CD4-positive, alpha-beta T cell treated with Interleukin-15 for 1 hour (primary cell): Measurements from ENCODE around the gene ULK1.

Experiments
- DNase-seq: peaks from one replicate; pipeline ENCODE4 v3.0.0-alpha.2; 2020

Gene ULK1

DNA sequence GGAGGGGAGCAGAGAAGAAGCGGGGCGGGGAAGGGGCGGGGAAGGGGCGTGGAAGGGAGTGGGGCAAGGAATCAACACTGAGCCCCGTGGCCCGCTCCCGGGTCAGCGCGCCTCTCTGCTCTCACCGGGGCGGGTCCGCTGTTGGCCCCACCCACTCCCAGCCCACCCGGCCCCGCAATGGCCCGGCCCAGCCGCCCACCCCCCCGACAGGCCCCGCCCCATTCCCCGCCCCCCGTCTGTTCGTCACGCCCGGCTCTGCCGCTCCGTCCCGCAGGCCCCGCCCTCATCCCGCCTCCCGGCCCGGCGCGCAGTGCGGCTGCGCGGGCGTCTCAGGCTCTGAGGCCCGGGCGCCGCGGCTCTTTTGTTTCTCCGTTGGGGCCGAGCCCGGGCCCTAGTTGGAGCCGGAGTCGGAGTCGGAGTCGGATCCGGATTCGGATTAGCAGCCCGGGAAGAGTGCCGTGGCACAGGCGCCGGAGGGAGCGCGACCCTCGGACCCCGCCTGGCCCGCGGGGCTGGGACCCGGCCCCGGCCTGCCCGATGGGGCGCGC lies at the start of gene ULK1:
TSS of gene ULK1 (plus strand) at position 310 of the 548 bp plus-strand sequence. CDS start 380 bp downstream, outside the sequence.
- peak; percentile 90 for DNase-seq

DNA sequence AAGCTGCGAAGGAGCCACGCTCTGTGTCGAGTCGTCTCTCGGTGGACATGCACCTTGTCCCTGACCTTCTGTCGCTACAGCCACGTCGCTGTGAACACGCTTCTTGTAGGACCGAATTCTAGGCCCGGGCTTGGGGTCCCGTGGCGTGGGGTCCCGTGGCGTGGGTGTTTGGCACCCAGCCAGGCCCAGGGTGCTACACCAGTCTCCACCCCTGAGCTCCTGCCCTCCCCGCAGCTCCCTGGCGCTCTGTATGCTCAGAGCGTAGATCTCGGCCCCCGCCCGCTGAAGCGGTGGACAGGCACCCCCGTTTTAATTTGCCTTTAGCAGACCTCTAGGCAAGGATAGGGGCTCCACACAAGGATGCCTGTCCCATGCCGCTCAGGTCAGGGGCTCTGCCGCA lies 49.8 kb upstream of the ULK1 start:
- DNase-seq = no peak

DNA sequence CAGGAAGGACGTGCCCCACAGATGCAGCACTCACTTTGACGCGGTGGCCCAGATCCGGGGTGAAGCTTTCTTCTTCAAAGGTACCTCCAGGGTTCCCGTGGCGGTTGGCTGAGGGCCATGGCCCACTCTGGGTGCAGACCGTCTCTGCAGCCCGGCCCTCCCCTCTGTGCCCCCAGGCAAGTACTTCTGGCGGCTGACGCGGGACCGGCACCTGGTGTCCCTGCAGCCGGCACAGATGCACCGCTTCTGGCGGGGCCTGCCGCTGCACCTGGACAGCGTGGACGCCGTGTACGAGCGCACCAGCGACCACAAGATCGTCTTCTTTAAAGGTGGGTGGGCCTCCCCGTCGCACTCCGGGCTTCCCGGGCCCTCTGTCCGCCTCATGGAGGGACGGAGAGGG lies 49.3 kb upstream of the ULK1 start:
- no peak for DNase-seq

DNA sequence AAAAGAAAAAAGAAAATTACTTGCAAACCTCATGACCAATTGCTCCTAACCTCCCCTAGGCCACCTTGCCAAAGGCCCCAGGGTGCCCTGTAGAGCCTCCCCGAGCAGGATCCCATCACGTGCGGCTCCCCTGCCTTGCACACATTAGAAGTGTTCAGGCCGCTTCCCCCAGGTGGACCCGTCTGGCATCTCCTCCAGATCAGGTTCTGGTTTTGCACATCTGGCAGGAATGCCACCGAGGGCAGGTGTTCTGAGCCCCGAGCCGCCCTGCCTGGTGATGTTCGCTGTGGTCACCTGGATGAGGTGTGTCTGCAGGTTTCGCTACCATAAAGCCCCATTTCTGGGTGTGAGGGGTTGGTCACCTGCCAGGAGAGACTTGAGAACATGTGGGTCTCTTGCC lies 47.0 kb upstream of the ULK1 start:
- no peak for DNase-seq

DNA sequence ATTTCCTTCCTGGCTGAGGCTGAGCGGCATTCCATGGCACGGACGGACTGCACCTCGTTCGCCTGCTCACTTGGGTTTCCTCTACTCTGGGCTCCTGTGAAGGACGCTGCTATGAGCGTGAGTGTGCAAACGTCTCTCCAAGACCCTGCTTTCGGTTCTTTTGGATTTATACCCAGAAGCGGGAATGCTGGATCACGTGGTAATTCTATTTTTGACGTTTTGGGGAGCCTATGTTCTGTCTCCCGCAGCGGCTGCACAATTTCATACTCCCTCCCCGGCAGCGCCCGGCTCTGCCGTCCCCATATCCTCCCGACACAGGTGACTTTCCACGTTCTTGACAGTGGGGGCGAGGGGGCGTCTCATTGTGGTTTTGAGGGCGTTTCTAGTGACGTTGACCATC lies 45.7 kb upstream of the ULK1 start:
- DNase-seq = no peak

DNA sequence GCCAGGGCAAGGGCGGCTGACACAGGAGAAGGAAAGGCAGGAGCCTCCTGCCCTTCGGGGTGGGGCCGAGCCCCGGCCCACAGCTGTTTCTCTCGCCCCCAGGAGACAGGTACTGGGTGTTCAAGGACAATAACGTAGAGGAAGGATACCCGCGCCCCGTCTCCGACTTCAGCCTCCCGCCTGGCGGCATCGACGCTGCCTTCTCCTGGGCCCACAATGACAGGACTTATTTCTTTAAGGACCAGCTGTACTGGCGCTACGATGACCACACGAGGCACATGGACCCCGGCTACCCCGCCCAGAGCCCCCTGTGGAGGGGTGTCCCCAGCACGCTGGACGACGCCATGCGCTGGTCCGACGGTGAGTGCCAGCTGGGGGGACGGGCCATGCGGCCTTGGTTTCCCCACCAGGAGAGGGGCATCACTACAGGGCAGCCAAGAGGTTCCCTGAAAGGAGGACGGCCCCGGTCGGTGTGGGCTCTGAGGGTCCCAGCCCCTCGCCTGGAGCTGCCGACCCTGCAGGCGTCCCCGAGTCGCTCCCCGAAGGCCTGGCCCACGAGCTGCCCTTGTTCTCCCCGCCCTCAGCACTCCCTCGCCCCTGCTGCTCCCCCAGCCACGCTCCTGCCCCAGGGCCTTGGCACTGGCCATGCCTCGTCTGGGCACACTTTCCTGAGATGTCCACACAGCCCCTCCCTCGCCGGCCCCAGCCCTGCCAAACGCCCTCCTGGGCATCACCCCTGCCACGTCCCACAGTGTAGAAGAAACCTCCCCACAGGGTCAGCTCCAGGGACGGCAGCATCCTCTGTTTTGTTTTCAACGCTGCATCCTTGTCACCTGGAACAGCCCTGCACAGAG lies 44.5 kb upstream of the ULK1 start:
- no peak for DNase-seq

DNA sequence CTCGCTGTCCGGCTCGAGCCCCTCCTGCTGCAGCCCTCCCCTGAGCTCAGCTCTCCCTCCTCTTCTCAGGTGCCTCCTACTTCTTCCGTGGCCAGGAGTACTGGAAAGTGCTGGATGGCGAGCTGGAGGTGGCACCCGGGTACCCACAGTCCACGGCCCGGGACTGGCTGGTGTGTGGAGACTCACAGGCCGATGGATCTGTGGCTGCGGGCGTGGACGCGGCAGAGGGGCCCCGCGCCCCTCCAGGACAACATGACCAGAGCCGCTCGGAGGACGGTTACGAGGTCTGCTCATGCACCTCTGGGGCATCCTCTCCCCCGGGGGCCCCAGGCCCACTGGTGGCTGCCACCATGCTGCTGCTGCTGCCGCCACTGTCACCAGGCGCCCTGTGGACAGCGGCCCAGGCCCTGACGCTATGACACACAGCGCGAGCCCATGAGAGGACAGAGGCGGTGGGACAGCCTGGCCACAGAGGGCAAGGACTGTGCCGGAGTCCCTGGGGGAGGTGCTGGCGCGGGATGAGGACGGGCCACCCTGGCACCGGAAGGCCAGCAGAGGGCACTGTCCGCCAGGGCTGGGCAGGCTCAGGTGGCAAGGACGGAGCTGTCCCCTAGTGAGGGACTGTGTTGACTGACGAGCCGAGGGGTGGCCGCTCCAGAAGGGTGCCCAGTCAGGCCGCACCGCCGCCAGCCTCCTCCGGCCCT lies 43.4 kb upstream of the ULK1 start:
- no peak for DNase-seq

DNA sequence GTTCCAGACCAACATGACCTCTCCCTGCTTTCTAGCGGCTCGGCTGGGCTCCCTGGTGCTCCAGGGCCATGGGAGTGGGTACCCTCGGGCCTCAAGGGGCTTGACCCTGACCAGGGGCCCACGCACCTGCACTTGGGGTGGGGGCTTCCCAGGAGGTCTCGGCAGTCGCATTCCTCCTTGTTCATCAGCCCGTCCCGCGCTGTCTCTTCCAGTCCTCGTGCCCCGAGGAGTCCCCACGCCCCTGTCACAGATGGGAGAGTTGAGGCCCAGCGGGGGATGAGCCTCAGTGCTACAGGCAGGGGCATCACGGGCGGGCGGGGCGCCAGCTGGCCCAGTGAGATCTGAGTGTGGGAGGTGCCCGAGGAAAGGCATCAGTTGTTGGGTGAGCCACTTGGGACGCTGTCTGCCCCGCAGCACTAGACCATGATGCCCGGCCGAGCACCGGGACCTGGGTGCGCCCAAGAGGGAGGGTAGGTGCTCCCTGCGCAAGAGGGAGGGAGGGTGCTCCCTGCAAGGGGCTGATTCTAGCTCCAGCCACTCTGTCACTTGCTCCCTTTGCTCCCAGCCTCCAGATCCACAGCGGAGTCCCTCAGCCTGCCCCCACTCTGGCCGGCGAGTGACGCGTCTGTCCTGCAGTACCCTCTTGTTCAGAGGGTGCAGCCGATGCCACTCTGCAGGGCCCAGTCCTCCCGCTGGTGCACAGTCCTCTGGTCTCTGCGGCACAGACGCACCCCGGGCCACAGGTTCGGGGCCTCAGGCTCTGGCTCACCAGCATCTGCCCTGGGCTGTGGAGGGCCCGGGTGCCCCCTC lies 42.5 kb upstream of the ULK1 start:
- DNase-seq = no peak

DNA sequence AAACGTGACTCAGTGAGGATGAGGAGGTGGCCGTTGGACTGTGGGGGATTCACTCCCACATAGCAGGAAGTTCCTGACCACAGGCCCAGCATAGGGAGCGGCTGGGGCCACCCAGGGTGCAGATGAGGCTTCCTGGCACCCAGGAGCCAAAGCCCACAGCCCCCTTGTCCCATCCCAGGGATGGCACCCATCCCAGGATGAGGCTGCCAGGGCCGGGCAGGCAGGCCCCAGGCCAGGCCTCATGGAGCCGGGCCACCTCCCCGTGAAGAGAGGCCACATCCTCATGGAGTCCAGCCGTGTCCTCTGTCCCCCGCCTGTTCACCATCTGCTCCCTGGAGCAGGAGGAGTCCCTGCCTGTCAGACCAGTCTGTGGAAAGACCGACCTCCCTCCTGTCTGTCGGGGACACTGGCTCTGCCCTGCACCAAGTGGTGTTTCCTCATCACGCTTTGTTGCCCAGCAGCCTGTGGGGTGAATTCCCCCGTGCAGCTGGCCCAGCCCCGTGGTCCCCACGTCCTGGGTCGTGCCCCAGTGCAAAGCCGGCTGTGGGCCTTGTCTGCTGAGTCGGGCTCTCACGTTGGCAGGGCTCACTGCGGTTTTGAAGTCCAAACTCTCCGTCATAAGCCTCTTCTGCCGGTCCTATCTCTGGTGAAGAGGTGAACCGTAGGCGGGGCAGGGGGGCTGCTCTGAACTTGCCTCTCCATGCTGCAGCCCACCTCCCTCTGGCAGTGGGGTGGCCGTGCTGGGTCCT lies 41.7 kb upstream of the ULK1 start:
- no peak for DNase-seq

DNA sequence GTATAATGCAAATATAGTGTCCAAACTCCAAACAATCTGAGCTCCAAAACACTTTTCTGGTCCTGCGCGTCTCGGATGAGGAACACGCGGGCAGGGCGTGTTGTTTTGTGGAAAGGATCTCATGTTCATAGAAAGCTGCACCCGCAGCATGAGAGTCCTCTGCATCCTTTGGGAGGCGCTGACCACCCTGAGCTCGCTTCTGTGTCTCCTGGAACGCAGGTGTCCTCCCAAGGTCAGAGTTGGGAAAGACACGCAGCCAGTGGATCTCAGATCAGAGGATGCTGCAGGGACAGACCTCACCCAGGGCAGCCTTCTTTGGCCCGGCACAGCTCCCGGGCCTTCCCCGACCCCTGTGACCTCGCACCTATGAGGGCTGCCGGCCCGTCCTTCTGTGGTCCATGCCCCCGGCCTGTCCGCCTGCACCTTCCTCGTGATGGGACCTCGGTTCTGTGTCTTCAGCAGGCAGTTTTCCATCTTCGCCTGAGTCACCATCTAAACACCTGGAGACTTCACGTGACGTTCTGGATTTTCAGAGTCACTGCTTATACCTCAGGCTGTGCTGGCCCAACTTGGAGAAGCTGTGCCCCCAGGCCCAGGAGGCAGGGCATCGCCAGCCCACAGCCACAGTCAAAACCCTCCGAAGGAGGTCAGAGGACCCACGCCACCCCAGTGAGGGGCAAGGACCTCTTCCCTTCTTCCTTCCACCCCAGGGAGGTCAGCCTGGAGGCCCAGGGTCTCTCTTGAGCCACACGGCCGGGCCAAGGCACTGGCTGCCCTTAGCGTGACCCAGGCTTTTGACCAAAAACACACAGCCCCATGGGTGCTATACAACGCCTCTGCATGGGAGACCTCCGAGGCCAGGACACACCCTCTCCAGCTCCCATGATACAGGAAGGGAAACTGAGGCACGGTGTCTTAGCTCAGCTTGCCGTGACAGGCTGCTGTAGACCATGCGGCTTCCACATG lies 40.3 kb upstream of the ULK1 start:
- no peak for DNase-seq

DNA sequence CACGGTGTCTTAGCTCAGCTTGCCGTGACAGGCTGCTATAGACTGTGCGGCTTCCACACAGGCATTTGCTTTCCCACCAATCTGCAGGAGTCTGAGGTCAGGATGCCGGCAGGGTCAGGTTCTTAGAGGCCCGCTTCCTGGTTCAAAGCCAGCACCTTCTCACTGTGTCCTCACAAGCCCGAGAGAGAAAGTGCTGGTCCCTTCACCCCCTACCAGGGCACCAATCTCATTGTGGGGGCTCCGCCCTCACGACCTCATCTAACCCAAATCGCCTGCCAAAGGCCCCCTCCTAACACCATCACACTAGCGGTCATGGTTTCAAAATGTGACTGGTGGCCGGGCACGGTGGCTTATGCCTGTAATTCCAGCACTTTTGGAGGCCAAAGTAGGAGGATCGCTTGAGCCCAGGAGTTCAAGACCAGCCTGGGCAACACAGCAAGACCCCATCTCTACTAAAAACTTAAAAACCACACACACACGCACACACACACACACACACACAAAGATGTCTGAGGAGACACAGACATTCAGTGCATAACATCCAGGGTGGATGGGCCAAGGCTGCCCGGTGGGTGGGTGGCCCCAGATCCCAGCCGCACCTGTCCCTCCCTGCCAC lies 39.5 kb upstream of the ULK1 start:
- DNase-seq = no peak

DNA sequence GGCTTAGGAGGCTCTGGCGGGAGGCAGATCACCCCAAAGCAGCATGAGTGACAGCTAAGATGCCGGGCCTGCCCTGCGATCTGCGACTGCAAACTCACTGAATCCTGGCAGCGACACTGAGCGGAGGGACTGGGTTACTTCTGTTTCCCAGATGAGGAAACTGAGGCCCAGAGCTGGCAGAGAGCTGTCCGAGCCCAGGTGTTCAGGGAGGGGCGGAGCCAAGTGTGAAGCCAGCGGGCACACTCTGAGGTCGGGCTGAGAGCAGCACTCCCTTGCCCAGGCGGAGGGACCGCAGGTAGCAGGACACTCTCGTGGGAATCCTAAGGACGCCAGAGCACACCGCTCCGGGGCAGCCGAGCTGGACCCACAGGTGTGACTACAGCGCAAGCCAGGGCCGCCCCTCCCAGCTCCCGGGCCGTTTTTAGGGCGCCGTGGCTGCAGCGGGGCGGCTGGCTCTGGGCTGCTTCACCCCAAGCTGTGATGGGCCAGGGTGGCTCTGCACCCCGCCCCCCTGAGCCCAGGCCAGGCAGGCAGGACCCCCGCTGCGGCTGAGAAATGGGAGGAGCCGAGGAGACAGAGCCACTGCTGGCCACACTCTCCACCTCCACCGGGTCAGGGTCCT lies 38.8 kb upstream of the ULK1 start:
- no peak for DNase-seq

DNA sequence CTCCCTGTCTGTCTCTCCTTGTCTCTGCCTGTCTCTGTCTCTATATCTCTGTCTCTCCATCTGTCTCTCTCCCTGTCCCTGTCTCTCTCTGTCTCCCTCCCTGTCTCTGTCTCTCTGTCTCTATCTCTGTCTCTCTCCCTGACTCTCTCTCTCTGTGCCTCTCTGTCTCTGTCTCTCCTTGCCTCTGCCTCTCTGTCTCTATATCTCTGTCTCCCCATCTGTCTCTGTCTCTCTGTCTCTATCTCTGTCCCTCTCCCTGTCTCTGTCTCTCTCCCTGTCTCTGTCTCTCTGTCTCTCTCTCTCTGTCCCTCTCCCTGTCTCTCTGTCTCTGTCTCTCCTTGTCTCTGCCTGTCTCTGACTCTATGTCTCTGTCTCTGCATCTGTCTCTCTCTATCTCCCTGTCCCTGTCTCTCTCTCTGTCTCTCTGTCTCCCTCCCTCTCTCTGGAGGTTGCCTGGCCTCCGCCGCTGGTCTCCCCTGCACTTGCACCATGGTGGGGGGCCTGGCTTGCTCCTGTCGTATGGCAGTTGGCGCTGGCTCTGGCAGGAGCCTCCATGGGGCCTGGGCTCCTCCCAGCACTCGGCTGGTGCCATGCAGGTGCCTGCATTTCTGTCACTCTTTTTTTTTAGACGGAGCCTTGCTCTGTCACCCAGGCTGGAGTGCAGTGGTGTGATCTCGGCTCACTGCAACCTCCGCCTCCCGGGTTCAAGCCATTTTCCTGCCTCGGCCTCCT lies 37.9 kb upstream of the ULK1 start:
- DNase-seq = no peak

DNA sequence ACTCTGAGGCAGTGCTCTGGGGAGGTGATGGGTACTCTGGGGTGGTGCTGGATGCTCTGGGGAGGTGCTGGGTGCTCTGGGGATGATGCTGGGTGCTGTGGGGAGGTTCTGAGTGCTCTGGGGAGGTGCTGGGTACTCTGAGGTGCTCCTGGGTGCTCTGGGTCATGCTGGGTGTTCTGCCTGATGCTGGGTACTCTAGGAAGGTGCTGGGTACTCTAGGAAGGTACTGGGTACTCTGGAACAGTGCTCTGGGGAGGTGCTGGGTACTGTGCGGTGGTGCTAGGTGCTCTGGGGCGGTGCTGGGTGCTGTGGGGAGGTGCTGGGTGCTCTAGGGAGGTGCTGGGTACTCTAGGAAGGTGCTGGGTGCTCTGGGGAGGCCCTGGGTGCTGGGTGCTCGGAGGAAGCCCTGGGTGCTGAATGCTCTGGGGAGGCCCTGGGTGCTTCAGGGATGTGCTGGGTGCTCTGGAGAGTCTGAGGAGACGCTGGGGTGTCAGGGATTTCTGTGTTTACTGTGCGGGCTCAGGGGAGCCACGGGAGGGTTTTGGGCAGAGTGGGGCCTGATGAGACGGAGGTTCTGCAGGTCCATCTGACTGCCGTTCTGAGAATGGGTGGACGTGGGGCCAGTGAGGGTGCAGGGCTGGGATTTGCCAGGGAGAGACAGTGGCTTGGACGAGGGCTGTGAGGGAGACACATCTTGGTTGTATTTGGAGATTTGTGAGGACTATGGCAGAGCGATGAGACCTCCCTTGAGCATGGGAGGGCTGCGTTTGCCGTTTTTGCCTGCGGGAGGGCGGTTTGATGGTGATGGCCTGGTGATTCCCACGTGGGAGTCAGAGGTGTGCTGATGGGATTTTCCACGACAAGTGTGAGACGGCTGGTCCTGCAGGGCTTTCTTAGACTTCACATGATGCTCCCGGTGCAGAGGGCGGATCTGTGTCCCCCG lies 36.2 kb upstream of the ULK1 start:
- no peak for DNase-seq

DNA sequence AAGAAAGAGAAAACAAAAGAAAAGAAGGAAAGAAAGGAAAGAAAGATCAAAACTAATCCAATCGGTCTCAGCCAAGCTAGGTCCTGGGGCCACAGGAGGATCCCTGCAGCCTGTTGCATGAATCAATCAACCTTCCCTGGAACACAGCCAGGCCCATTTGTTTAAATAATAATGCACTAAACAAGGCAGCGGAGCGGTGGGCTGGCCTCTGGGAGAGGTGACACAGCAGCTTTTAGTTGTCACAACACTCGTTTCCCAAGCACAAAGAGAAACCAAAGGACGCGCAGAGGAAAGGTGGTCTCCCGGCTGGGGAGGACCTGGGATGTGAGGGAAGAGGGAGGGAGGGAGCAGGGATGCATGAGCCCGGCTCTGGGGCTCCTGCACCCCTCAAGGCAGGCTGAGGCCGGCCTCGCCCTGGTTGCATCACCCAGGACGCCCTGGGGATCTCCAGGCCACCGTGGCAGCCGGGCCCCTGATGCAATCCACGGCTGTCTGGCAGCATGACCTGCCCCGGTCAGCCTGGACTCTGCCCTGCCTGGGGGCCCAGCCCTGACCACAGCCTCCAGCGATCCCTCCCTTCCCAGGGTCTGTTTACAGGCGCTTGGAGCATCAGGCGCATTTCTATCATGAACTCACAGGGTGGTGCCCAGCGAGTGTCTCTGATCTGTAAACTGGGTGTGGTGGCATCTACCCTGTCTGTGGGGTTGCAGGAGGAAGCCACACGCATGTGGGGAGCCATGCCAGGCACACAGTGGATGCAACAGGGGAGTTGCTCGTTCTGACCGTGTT lies 33.8 kb upstream of the ULK1 start:
- peak; percentile 78 for DNase-seq

DNA sequence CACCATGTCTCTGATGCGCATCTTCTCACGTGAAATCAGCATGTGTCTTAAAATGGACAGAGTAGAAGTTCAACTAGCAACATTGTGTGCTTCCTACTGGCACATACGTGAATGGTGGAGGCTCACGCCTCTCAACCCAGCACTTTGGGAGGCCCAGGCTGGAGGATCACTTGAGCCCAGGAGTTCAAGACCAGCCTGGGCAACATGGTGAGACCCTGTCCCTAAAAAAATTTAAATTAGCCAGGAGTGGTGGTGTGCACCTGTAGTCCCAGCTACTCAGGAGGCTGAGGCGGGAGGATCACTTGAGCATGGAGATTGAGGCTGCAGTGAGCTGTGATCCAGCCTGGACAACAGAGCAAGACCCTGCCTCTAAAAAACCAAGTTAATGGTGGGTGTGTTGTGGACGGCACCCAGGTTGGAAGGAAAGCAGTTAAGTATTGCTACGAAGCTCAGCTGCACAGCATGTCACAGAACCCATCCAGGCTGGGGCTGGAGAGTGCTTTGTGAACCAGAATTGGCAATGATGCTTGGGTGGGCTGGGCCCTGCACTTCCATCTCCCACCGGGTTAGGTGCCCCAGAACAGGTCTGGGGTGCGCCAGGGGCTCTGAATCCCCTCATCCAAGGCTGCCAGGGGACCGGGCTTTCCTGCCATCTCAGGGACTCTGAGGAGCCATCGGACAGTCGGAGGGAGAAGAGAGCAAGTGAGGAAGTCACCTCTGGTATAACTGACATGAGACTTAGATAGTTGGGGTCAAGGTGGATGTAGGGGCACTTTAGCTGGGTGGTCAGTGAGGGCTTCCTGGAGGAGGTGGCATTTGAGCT lies 33.0 kb upstream of the ULK1 start:
- DNase-seq = no peak

DNA sequence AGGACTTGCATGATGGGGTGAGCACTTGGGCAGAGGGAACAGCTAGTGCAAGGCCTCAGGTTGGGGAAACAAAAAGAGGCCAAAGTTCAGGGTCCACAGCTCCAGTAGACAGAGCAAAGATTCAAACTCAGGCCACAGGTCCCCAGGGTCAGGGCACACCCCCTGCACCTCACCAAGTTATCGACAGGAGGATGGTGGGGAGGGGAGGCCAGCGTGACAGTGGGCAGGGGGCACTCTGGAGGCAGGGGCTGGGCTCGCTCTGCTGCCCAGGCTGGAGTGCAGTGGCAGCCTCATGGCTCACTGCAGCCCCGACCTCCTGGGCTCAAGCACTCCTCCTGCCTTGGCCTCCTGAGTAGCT lies 32.4 kb upstream of the ULK1 start:
- DNase-seq = no peak
